Activated CD8-positive, alpha-beta memory T cell treated with anti-CD3 and anti-CD28 coated beads, Interleukin-2, amount 10 ng/mL, durations not matched to agents 7 days and 5 days (primary cell): ENCODE data around the gene ERCC6. TPM values are rescaled to one million over a fixed set of nuclear protein-coding genes. Genes with fewer than 3 reads are reported as not detected.

ENCODE experiments used
- ATAC-seq: fragments of 150-1000 bp; cut with Tn5 transposase; one replicate; pipeline ENCODE4 v1.10.0; 2021; ENCODE audit warnings: moderate library complexity
- CTCF ChIA-PET: fragments of 350-600 bp; sonication (Branson Sonifier 250); formaldehyde crosslinking; loops from one replicate; lab custom pipeline; 2021; ENCODE audit warnings: antibody characterized with exemption; lab: Charles Lee
- DNase-seq: peaks from one replicate; pipeline ENCODE4 v3.0.0-alpha.2; 2020
- H3K27ac Mint-ChIP-seq: one replicate; pipeline ENCODE4 v1.8.0; 2021; ENCODE audit warnings: mild to moderate bottlenecking, mixed read lengths
- H3K27me3 Mint-ChIP-seq: one replicate; pipeline ENCODE4 v1.8.0; 2021; ENCODE audit warnings: mixed read lengths
- H3K36me3 Mint-ChIP-seq: one replicate; pipeline ENCODE4 v1.8.0; 2021; ENCODE audit warnings: mild to moderate bottlenecking, mixed read lengths
- H3K4me1 Mint-ChIP-seq: one replicate; pipeline ENCODE4 v1.8.0; 2021; ENCODE audit warnings: mixed read lengths
- H3K4me3 Mint-ChIP-seq: one replicate; pipeline ENCODE4 v1.8.0; 2021; ENCODE audit warnings: mild to moderate bottlenecking, moderate library complexity, mixed read lengths
- H3K9me3 Mint-ChIP-seq: one replicate; pipeline ENCODE4 v1.8.0; 2022; ENCODE audit warnings: low read depth, mixed read lengths
- total RNA-seq, 2 experiments: library from RNA; stranded (reverse); gene quantifications; one replicate each; pipeline ENCODE4 v1.2.3, GENCODE V29; 2021

The ERCC6 gene
- total RNA-seq, 2 experiments from 2014 or later: 19.2 to 28.1 TPM

- DNase-seq: no peak
- no peak for ATAC-seq
- peaks cover 3% of the 10 kb centered on the region for H3K4me1 Mint-ChIP-seq
- no peaks in the 10 kb centered on the region for H3K27me3 Mint-ChIP-seq
- H3K9me3 Mint-ChIP-seq: no peaks in the 10 kb centered on the region
- no peak overlapping the region for H3K4me3 Mint-ChIP-seq
- peaks cover 9% of the 10 kb centered on the region for H3K36me3 Mint-ChIP-seq
- H3K27ac Mint-ChIP-seq: no peak overlapping the region
- CTCF ChIA-PET: interaction anchor here (0.9 to 3.3 kb wide), 4 partner anchors 11 to 844 kb away, joined by 3 to 21 read pairs (median 3); no protein-coding TSS in a partner anchor
These were observed 38.5 kb downstream of the ERCC6 start for GRCh38 chr10:49500412-49500811.

- Mint-ChIP-seq H3K36me3 (peaks cover 6% of the 10 kb centered on the region), H3K9me3 (no peaks in the 10 kb centered on the region), H3K27me3 (no peaks in the 10 kb centered on the region), H3K4me3 (no peak overlapping the region), H3K27ac (no peak overlapping the region), H3K4me1 (peaks cover 3% of the 10 kb centered on the region)
- CTCF ChIA-PET: interaction anchor here (1.5 to 3.3 kb wide), 2 partner anchors 12 to 91 kb away, joined by 5 to 21 read pairs; no protein-coding TSS in a partner anchor
- ATAC-seq: no peak
- DNase-seq: no peak
These were observed 39.5 kb downstream of the ERCC6 start for GRCh38 chr10:49499305-49499851.

DNA sequence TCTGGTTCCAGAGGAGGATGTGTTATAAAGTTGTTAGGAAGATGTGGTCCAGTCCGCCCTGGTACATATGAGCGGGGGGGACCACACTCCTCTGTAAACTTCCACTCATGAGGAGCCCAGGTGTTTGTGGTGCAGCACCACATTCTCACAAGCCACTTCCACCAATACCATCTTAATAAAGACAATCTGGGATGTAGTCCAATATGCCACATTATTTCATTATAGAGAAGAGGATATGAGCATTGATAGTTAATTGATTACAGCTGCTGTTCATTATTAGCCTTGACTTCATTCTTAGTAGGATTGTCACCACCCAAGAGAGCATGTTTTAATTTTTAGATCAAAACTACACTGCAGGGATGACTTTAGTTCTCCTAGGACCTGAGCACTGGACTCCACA lies 40.5 kb downstream of the ERCC6 start:
- peaks cover 3% of the 10 kb centered on the region for H3K4me1 Mint-ChIP-seq
- H3K4me3 Mint-ChIP-seq: no peak overlapping the region
- no peaks in the 10 kb centered on the region for H3K9me3 Mint-ChIP-seq
- ATAC-seq (no peak), DNase-seq (no peak)
- CTCF ChIA-PET: no interaction called here
- no peak overlapping the region for H3K27ac Mint-ChIP-seq
- no peaks in the 10 kb centered on the region for H3K27me3 Mint-ChIP-seq
- peaks cover 6% of the 10 kb centered on the region for H3K36me3 Mint-ChIP-seq

- no peaks in the 10 kb centered on the region for H3K27me3 Mint-ChIP-seq
- ATAC-seq (no peak), DNase-seq (no peak)
- CTCF ChIA-PET: interaction anchor here (2.7 kb wide), 1 partner anchor 89 kb away, joined by 8 read pairs; no protein-coding TSS in a partner anchor
- H3K9me3 Mint-ChIP-seq: no peaks in the 10 kb centered on the region
- H3K4me1 Mint-ChIP-seq: peaks cover 5% of the 10 kb centered on the region
- H3K27ac Mint-ChIP-seq: no peak overlapping the region
- H3K4me3 Mint-ChIP-seq: no peak overlapping the region
- H3K36me3 Mint-ChIP-seq: peaks cover 6% of the 10 kb centered on the region
These were observed 41.6 kb downstream of the ERCC6 start for GRCh38 chr10:49497358-49497757.

DNA sequence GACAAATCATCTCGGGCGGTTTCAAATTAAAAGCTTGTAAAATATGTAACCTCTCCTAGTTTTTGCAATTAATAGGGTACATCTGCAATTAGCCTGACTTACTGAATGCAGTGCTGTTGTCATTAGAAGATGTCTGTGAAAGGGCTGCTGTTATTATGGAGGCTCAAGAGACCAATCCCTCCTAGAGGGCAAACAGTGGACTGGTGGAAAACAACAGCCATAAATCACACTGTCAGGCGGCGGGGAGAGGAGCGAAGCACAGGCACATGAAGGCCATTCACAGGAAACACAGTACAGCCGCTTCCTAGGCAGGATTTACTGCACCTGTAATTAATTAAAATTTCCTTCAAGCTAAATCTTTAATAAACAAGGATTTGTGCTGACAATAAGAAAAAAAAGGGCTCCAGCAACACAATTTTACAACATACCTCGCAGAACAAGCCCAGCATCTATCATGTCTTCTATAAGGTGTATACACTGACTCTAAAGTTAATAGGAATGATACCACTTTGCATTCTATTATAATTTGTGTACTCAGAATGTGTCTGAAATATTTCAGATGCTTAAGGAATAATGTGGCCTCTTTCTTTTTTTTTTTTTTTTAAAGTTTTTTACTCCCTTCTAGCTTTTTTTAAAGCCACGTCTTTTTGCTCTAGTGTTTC lies 50.7 kb downstream of the ERCC6 start:
- Mint-ChIP-seq H3K27me3 (no peaks in the 10 kb centered on the region), H3K36me3 (peaks cover 1% of the 10 kb centered on the region), H3K9me3 (no peaks in the 10 kb centered on the region), H3K27ac (no peak overlapping the region), H3K4me1 (peaks cover 5% of the 10 kb centered on the region), H3K4me3 (no peak overlapping the region)
- no peak for DNase-seq
- ATAC-seq: no peak
- CTCF ChIA-PET: interaction anchor here (0.9 to 1.6 kb wide), 2 partner anchors 13 to 81 kb away, joined by 3 to 8 read pairs; no protein-coding TSS in a partner anchor

DNA sequence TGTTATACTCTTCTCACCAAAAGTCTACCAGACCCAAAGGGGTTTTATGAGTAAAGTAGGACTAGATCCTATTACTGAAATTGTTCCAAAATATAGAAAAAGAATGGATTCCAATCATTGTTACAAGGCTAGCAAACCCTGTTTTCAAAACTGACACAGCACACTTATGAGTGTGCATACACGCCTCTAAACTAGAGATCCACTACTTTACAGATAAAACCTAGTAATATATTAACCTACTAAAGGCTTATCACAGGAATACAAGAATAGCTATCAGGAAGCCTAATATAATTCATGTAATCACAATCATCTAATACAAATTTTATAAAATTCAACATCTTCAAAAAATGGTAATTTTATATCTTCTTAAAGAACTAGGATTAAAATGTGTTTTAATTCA lies 52.2 kb downstream of the ERCC6 start:
- DNase-seq: no peak
- Mint-ChIP-seq H3K9me3 (no peaks in the 10 kb centered on the region), H3K27ac (no peak overlapping the region), H3K36me3 (peaks cover 3% of the 10 kb centered on the region), H3K4me3 (no peak overlapping the region), H3K27me3 (no peaks in the 10 kb centered on the region), H3K4me1 (peaks cover 3% of the 10 kb centered on the region)
- CTCF ChIA-PET: no interaction called here
- ATAC-seq: no peak

DNA sequence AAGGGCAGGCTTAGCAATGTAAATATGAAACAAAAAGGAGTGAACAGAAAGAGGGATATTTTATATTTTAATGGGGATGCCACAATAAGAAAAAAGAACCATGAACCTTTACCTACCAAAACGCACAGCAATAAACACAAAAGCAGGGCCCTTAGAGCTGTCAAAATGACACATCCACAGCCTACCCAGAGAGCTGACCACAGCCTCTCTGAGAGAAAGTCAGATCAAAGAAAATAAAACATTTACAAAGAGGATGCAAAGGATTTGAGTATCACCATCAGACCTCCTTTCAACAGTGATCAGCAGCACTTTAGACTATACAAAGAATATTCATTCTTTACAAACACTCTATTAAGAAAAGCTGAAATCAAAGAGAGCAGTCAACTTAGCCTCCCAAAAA lies 52.9 kb downstream of the ERCC6 start:
- Mint-ChIP-seq H3K27me3 (no peaks in the 10 kb centered on the region), H3K4me1 (peaks cover 3% of the 10 kb centered on the region), H3K9me3 (no peaks in the 10 kb centered on the region), H3K27ac (no peak overlapping the region), H3K36me3 (peaks cover 3% of the 10 kb centered on the region), H3K4me3 (no peak overlapping the region)
- CTCF ChIA-PET: no interaction called here
- ATAC-seq (no peak), DNase-seq (no peak)

DNA sequence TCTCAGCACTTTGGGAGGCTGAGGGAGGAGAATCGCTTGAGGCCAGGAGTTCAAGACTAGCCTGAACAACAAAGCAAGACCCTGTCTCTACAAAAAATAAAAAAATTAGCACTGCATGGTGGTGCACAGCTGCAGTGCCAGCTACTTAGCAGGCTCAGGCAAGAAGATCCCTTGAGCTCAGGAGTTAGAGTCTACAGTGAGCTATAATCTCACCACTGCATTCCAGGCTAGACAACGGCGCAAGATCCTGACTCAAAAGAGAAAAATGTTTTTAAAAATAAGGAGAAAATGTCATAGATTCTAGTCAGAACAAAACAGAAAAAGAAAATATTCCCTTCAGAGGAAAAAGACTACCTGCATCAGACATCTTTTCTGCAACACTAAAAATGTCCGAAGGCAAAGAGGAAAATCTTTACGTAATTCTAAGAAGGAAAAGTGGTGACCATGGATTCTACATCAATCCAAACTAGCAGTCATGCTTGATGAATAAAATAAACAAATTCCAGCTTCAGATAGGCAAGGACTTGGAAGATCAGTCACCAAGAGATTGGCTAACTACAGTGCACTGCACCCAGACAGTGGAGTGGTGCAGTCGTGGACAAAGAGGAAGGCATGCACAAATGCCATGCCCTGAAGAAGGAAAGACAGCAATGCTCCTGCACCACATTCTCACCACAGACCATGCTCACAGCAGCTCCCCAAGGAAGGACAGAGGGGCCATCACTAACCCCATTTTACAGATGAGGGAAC lies 54.3 kb downstream of the ERCC6 start:
- Mint-ChIP-seq H3K9me3 (no peaks in the 10 kb centered on the region), H3K27me3 (no peaks in the 10 kb centered on the region), H3K36me3 (peaks cover 1% of the 10 kb centered on the region), H3K4me1 (peaks cover 3% of the 10 kb centered on the region), H3K4me3 (no peak overlapping the region), H3K27ac (no peak overlapping the region)
- ATAC-seq: no peak
- no peak for DNase-seq
- CTCF ChIA-PET: no interaction called here

DNA sequence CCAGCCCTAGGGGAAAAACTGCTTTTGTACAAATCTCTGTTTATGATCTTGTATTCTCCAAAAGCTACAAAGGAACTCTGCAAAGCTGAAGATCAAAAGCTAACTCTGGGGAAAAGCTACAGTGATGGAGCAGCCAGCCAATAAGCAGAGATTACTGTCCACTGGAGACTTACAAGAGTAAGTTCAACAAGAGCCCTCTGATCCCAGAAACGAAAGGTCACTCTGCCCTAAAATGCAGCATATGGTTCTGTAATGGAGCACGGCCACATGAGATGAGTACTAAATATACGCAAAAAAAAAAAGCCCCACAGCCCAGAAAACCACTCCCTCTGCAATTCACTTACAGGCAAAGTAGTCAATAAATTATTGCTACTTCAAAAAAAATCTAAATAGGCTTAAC lies 60.1 kb downstream of the ERCC6 start:
- no peaks in the 10 kb centered on the region for H3K4me1 Mint-ChIP-seq

GRCh38 chr10:49474901-49475300 lies 64.0 kb downstream of the ERCC6 start:
- ATAC-seq (no peak), DNase-seq (no peak)
- Mint-ChIP-seq H3K9me3 (no peaks in the 10 kb centered on the region), H3K4me1 (no peaks in the 10 kb centered on the region), H3K27ac (no peak overlapping the region), H3K4me3 (no peak overlapping the region), H3K36me3 (peaks cover 26% of the 10 kb centered on the region), H3K27me3 (no peaks in the 10 kb centered on the region)
- CTCF ChIA-PET: no interaction called here

More for the DNA sequence above, 60.1 kb downstream of the ERCC6 start:
- no peak for DNase-seq
- Mint-ChIP-seq H3K27ac (no peak overlapping the region), H3K36me3 (peaks cover 10% of the 10 kb centered on the region), H3K27me3 (no peaks in the 10 kb centered on the region), H3K4me3 (no peak overlapping the region), H3K9me3 (no peaks in the 10 kb centered on the region)
- CTCF ChIA-PET: interaction anchor here (0.7 to 1.5 kb wide), 3 partner anchors 34 to 747 kb away, joined by 3 to 4 read pairs (median 3); no protein-coding TSS in a partner anchor
- ATAC-seq: no peak

DNA sequence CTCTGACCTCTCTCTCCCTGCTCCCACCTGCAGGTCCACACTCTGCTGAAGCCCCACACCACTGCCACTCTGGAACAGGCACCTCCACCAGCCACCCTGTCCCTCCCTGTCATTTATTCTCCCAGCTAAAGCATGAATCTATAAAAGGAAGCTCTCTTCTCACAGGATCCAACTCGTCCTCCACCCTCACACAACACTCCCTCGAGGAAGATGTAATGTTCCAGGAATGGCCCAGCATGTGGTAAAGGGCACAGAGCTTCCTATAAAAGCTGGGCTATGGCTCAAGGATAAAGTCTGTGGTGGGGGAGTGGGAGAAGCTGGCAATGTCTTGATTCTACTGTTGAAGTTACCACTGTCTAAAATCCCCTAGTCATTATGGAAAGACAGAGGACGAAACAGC lies 67.4 kb downstream of the ERCC6 start:
- Mint-ChIP-seq H3K4me1 (no peaks in the 10 kb centered on the region), H3K27me3 (no peaks in the 10 kb centered on the region), H3K27ac (no peak overlapping the region), H3K4me3 (no peak overlapping the region), H3K9me3 (no peaks in the 10 kb centered on the region), H3K36me3 (peaks cover 26% of the 10 kb centered on the region)
- CTCF ChIA-PET: no interaction called here
- ATAC-seq (no peak), DNase-seq (no peak)

GRCh38 chr10:49465736-49466135 lies 73.2 kb downstream of the ERCC6 start:
- no peak overlapping the region for H3K4me3 Mint-ChIP-seq
- no peaks in the 10 kb centered on the region for H3K27me3 Mint-ChIP-seq
- H3K27ac Mint-ChIP-seq: no peak overlapping the region
- H3K4me1 Mint-ChIP-seq: no peaks in the 10 kb centered on the region
- CTCF ChIA-PET: no interaction called here
- H3K9me3 Mint-ChIP-seq: peaks cover 5% of the 10 kb centered on the region
- no peak for ATAC-seq
- DNase-seq: no peak
- peaks cover 38% of the 10 kb centered on the region for H3K36me3 Mint-ChIP-seq
